ENCODE data around the gene ZRANB1.

DNA sequence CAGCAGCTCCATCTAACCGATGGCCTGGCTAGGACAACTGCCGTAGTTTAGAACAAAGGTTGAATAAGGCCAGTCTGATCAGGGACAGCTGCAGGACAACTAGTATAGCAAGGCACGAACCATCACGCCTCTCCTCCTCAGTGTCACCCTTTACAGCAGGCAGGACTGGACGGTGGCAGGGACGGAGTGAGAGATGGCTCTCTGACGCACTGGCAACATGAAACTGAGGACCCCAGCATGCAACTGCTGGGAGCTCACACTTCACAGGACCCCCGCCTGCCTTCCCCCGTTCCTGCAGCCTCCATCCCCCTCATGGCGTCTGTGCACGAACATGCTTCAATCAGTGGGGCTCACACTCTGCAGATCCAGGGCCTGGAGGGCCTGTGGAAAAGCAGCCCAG is 53.7 kb downstream of the ZRANB1 start:
- TF ChIP-seq CTCF (IDR thresholded peaks at IDR 0.05) (no peak), POLR2AphosphoS5 (IDR thresholded peaks at IDR 0.05) (no peak)
